Lower leg skin (tissue), 4 donors: Measurements from ENCODE around the gene SDCCAG8. TPM values are rescaled to one million over a fixed set of nuclear protein-coding genes. Genes with fewer than 3 reads are reported as not detected.

Experiments
- DNase-seq, 2 donors: peaks; one replicate each; pipeline ENCODE4 v3.0.0-alpha.2; 2019; ENCODE audit warnings: low spot score in 2 of 2
- H3K4me3 ChIP-seq: fragments of 200-600 bp; sonication (generic); 2 replicates; pipeline ENCODE4 v1.5.1; 2017; ENCODE audit warnings: mild to moderate bottlenecking, low read depth; ENCODE audit not compliant: poor library complexity, severe bottlenecking
- POLR2A ChIP-seq, 2 donors: fragments of 450-650 bp; IDR thresholded peaks; one replicate each; pipeline ENCODE4 v1.6.1; 2016 to 2017; ENCODE audit warnings: antibody characterized with exemption in 2 of 2, mild to moderate bottlenecking in 1 of 2, moderate library complexity in 1 of 2
- WGBS, 2 donors: methylation state at CpG; one replicate each; pipeline ENCODE4 v1.1.5; 2018; 5-methylcytosine and 5-hydroxymethylcytosine counted together
- intact Hi-C: fragments of 100-400 bp; cut with DNase I; formaldehyde crosslinking; loops from one replicate; pipeline ENCODE4 v1.15.0; 2023; ENCODE audit warnings: low total_unique reads
- total RNA-seq, 4 donors: library from RNA; depleted of rRNA; stranded (reverse); fragments of >200 nt; gene quantifications; one replicate each; pipeline ENCODE4 v1.1.0, GENCODE V29; 2016
- TF ChIP-seq, protein P1 (sequence below), 3 donors: fragments of 450-650 bp; IDR thresholded peaks; one replicate each; pipeline ENCODE4 v1.5.1; 2016; ENCODE audit warnings: antibody characterized with exemption in 3 of 3, mild to moderate bottlenecking in 3 of 3, moderate library complexity in 2 of 3

The SDCCAG8 gene
- total RNA-seq, 4 donors from 2014 or later: 20.0 to 53.6 (median 48.9) TPM

DNA sequence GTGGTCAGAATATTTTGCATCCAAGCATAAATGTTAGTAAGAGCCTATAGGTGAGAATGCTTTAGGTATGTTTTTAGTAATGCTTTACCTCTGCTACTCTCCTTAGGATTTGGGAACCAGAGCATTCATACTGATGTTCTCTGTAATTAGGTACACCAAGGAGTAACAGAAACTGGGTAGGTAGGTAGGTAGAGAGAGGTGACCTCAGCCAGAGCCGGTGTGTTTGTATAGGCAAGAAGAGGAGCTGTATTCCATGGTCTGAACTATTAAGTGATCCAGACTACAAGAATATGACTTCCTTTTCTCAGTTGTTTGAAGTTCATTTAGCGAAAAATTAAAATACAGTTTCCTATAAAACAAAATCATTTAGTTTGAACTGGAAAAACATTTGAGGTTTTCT lies 108.5 kb downstream of the SDCCAG8 start:
- intact Hi-C loops: no loop called here
- DNase-seq: no peak
- WGBS, 2 donors: 96 to 98% methylated on average over 2 of the region's 2 CpGs
- TF ChIP-seq POLR2A (IDR thresholded peaks at IDR 0.05): no peak
- TF ChIP-seq, protein P1, sequence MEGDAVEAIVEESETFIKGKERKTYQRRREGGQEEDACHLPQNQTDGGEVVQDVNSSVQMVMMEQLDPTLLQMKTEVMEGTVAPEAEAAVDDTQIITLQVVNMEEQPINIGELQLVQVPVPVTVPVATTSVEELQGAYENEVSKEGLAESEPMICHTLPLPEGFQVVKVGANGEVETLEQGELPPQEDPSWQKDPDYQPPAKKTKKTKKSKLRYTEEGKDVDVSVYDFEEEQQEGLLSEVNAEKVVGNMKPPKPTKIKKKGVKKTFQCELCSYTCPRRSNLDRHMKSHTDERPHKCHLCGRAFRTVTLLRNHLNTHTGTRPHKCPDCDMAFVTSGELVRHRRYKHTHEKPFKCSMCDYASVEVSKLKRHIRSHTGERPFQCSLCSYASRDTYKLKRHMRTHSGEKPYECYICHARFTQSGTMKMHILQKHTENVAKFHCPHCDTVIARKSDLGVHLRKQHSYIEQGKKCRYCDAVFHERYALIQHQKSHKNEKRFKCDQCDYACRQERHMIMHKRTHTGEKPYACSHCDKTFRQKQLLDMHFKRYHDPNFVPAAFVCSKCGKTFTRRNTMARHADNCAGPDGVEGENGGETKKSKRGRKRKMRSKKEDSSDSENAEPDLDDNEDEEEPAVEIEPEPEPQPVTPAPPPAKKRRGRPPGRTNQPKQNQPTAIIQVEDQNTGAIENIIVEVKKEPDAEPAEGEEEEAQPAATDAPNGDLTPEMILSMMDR (IDR thresholded peaks at IDR 0.05): no peak
- H3K4me3 ChIP-seq: no peak overlapping the region

DNA sequence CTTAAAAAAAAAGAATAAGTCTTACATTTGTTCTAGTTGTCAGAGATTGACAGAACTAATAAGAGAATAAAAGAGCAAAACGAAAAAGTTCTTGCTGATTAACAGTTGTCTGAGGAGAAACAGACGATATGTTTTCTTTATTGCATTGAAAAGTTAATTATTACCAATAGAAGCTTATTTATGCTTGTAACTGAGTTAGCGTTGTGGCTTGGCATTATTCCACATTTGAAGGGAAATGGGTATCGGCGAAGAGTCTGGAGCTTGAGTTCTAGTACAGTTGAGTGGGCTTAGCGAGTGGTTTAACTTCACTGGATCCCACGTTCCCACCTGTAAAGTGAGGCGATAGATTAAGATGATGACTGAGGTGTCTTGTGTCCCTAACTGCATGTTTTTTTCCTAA lies 109.0 kb downstream of the SDCCAG8 start:
- no peak for DNase-seq
- no peak overlapping the region for H3K4me3 ChIP-seq
- WGBS, 2 donors: 84 to 86% methylated on average over 8 of the region's 8 CpGs
- intact Hi-C loops: no loop called here
- no peak for TF ChIP-seq POLR2A (IDR thresholded peaks at IDR 0.05)
- TF ChIP-seq, protein P1 (IDR thresholded peaks at IDR 0.05): no peak

DNA sequence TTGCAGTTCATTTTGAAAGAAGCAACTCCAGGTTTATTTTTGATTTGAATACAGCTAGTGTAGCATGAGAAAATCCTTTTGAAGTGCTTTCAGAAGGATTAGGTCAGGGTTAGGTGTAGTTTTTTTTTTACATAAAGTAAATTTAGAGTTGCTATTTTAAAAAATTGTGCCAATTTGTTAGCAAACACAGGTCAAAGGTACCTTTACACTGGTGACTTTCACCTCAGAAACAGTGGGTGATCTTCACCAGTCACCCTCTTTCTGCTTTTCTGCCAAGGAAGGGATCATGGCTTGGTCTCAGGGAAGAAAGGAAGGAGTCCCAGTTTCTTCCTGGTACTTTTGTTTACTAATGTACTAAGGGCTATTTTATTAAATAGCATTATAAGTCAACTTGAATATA lies 111.5 kb downstream of the SDCCAG8 start:
- no peak for DNase-seq
- no peak overlapping the region for H3K4me3 ChIP-seq
- TF ChIP-seq, protein P1 (IDR thresholded peaks at IDR 0.05): no peak
- no peak for TF ChIP-seq POLR2A (IDR thresholded peaks at IDR 0.05)
- intact Hi-C loops: no loop called here

DNA sequence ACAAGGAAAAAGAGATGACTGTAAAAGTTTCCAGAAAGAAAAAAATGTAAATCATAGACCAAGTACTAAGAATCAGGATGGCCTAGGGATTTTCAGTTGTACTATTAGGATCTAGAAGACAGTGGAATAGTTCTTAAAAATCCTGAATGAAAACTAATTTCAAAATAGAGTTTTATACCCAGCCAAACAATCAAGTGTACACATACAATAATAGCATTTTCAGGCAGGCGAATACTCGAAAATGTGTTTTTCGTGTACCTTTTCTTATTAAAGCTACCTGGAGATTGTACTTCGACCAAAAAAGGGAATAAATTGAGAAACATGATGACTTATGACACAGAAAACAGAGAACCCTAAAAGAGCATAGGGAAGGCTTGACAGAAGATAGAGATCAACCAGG lies 118.6 kb downstream of the SDCCAG8 start:
- TF ChIP-seq, protein P1 (IDR thresholded peaks at IDR 0.05): no peak
- no peak for TF ChIP-seq POLR2A (IDR thresholded peaks at IDR 0.05)
- intact Hi-C loops: no loop called here
- 96 to 97% methylated on average over 4 of the region's 4 CpGs for WGBS, 2 donors
- H3K4me3 ChIP-seq: no peak overlapping the region
- DNase-seq: no peak

DNA sequence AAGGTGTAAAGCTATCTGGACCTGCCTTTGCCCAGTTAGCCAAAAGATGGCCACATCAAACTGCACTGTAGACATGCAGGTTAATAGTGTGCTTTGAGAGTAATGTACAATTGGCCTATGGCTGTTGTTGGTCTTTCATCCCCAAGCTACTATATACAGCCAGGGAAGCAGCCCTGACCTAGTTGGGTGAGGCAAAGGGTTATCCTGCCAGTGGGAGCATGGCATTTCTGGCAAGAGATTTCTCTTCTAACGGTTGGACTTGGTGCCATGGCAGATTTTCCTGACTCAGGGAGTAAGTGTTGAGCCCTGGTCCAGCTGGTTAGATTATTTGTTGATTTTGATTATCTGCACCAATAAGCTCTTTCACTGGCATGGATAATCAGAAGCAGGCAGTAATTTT lies 119.8 kb downstream of the SDCCAG8 start:
- no peak overlapping the region for H3K4me3 ChIP-seq
- intact Hi-C loops: no loop called here
- WGBS, 2 donors: 43 to 54% methylated on average over 1 of the region's 1 CpG
- DNase-seq: no peak
- TF ChIP-seq, protein P1 (IDR thresholded peaks at IDR 0.05): no peak
- no peak for TF ChIP-seq POLR2A (IDR thresholded peaks at IDR 0.05)

DNA sequence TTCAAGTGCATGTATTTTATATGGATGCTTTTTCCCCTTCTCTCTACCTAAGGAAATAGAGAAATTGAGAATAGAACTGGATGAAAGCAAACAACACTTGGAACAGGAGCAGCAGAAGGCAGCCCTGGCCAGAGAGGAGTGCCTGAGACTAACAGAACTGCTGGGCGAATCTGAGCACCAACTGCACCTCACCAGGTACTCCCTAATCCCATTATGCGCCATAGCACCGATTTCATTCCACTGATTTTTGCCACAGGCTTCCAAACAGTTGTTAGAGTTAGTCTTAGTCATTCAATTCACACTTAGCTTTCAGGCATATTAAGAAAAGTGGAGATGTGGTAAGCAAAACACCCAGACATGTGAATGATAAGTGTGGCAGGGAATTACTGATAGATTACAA lies 122.8 kb downstream of the SDCCAG8 start:
- no peak for TF ChIP-seq POLR2A (IDR thresholded peaks at IDR 0.05)
- TF ChIP-seq, protein P1 (IDR thresholded peaks at IDR 0.05): no peak
- no peak for DNase-seq
- WGBS, 2 donors: 90 to 95% methylated on average over 3 of the region's 3 CpGs
- intact Hi-C loops: no loop called here
- H3K4me3 ChIP-seq: no peak overlapping the region
